IPS-18a (cell line): ENCODE data around the gene PTPRK.

Experiments used
- H3K27ac ChIP-seq: one replicate; pipeline ENCODE4 v1.5.1; 2013; ENCODE audit warnings: low read length
- H3K27me3 ChIP-seq: one replicate; pipeline ENCODE4 v1.6.1; 2013; ENCODE audit warnings: mild to moderate bottlenecking, low read length; ENCODE audit not compliant: control insufficient read depth, insufficient read depth
- H3K36me3 ChIP-seq: one replicate; pipeline ENCODE4 v1.6.1; 2013; ENCODE audit warnings: low read depth, low read length; ENCODE audit not compliant: control insufficient read depth
- H3K4me1 ChIP-seq: one replicate; pipeline ENCODE4 v1.6.1; 2013; ENCODE audit warnings: low read depth, low read length; ENCODE audit not compliant: control insufficient read depth
- H3K4me3 ChIP-seq: one replicate; pipeline ENCODE4 v1.5.1; 2013; ENCODE audit warnings: low read length
- H3K9ac ChIP-seq: one replicate; pipeline ENCODE4 v1.6.1; 2013; ENCODE audit warnings: mild to moderate bottlenecking, low read length, moderate library complexity
- H3K9me3 ChIP-seq: one replicate; pipeline ENCODE4 v1.6.1; 2013; ENCODE audit warnings: low read depth, low read length; ENCODE audit not compliant: control insufficient read depth

Gene PTPRK

GRCh38 chr6:128164254-128164653 lies 356.1 kb downstream of the PTPRK start:
- no peaks in the 10 kb centered on the region for H3K36me3 ChIP-seq
- H3K4me3 ChIP-seq: no peak overlapping the region
- no peaks in the 10 kb centered on the region for H3K27me3 ChIP-seq
- H3K27ac ChIP-seq: no peak overlapping the region
- H3K4me1 ChIP-seq: no peaks in the 10 kb centered on the region
- no peak overlapping the region for H3K9ac ChIP-seq
- no peaks in the 10 kb centered on the region for H3K9me3 ChIP-seq

GRCh38 chr6:128162423-128162822 lies 358.0 kb downstream of the PTPRK start:
- H3K4me1 ChIP-seq: no peaks in the 10 kb centered on the region
- H3K9ac ChIP-seq: no peak overlapping the region
- H3K27ac ChIP-seq: no peak overlapping the region
- no peaks in the 10 kb centered on the region for H3K27me3 ChIP-seq
- no peaks in the 10 kb centered on the region for H3K9me3 ChIP-seq
- H3K36me3 ChIP-seq: no peaks in the 10 kb centered on the region
- no peak overlapping the region for H3K4me3 ChIP-seq

GRCh38 chr6:128161839-128162238 lies 358.6 kb downstream of the PTPRK start:
- no peak overlapping the region for H3K9ac ChIP-seq
- no peak overlapping the region for H3K4me3 ChIP-seq
- H3K27ac ChIP-seq: no peak overlapping the region
- H3K36me3 ChIP-seq: no peaks in the 10 kb centered on the region
- H3K9me3 ChIP-seq: no peaks in the 10 kb centered on the region
- no peaks in the 10 kb centered on the region for H3K4me1 ChIP-seq
- H3K27me3 ChIP-seq: no peaks in the 10 kb centered on the region

GRCh38 chr6:128161263-128161662 lies 359.1 kb downstream of the PTPRK start:
- Histone ChIP-seq H3K9me3 (no peaks in the 10 kb centered on the region), H3K27ac (no peak overlapping the region), H3K4me3 (no peak overlapping the region), H3K4me1 (no peaks in the 10 kb centered on the region), H3K9ac (no peak overlapping the region), H3K36me3 (no peaks in the 10 kb centered on the region), H3K27me3 (no peaks in the 10 kb centered on the region)

GRCh38 chr6:128158496-128158895 lies 361.9 kb downstream of the PTPRK start:
- Histone ChIP-seq H3K4me3 (no peak overlapping the region), H3K9ac (no peak overlapping the region), H3K27me3 (no peaks in the 10 kb centered on the region), H3K4me1 (no peaks in the 10 kb centered on the region), H3K36me3 (no peaks in the 10 kb centered on the region), H3K9me3 (no peaks in the 10 kb centered on the region), H3K27ac (no peak overlapping the region)

GRCh38 chr6:128156321-128157111 lies 363.9 kb downstream of the PTPRK start:
- Histone ChIP-seq H3K4me1 (no peaks in the 10 kb centered on the region), H3K9ac (no peak overlapping the region), H3K36me3 (no peaks in the 10 kb centered on the region), H3K4me3 (no peak overlapping the region), H3K9me3 (no peaks in the 10 kb centered on the region), H3K27ac (no peak overlapping the region), H3K27me3 (no peaks in the 10 kb centered on the region)

- H3K4me1 ChIP-seq: no peaks in the 10 kb centered on the region
- no peaks in the 10 kb centered on the region for H3K9me3 ChIP-seq
- no peaks in the 10 kb centered on the region for H3K27me3 ChIP-seq
- no peak overlapping the region for H3K27ac ChIP-seq
- H3K36me3 ChIP-seq: no peaks in the 10 kb centered on the region
- no peak overlapping the region for H3K9ac ChIP-seq
- no peak overlapping the region for H3K4me3 ChIP-seq
These were observed 364.6 kb downstream of the PTPRK start for GRCh38 chr6:128155826-128156225.

GRCh38 chr6:128152551-128152950 lies 367.8 kb downstream of the PTPRK start:
- Histone ChIP-seq H3K4me3 (no peak overlapping the region), H3K9me3 (no peaks in the 10 kb centered on the region), H3K27ac (no peak overlapping the region), H3K36me3 (no peaks in the 10 kb centered on the region), H3K4me1 (no peaks in the 10 kb centered on the region), H3K9ac (no peak overlapping the region), H3K27me3 (no peaks in the 10 kb centered on the region)

GRCh38 chr6:128150376-128150775 lies 370.0 kb downstream of the PTPRK start:
- H3K4me1 ChIP-seq: no peaks in the 10 kb centered on the region
- H3K27me3 ChIP-seq: no peaks in the 10 kb centered on the region
- H3K27ac ChIP-seq: no peak overlapping the region
- H3K4me3 ChIP-seq: no peak overlapping the region
- H3K9me3 ChIP-seq: no peaks in the 10 kb centered on the region
- no peak overlapping the region for H3K9ac ChIP-seq
- no peaks in the 10 kb centered on the region for H3K36me3 ChIP-seq

GRCh38 chr6:128149796-128150195 lies 370.6 kb downstream of the PTPRK start:
- H3K9me3 ChIP-seq: no peaks in the 10 kb centered on the region
- no peak overlapping the region for H3K4me3 ChIP-seq
- H3K4me1 ChIP-seq: no peaks in the 10 kb centered on the region
- H3K27me3 ChIP-seq: no peaks in the 10 kb centered on the region
- H3K9ac ChIP-seq: no peak overlapping the region
- H3K36me3 ChIP-seq: no peaks in the 10 kb centered on the region
- no peak overlapping the region for H3K27ac ChIP-seq

- Histone ChIP-seq H3K36me3 (no peaks in the 10 kb centered on the region), H3K27me3 (no peaks in the 10 kb centered on the region), H3K27ac (no peak overlapping the region), H3K9ac (no peak overlapping the region), H3K9me3 (no peaks in the 10 kb centered on the region), H3K4me1 (no peaks in the 10 kb centered on the region), H3K4me3 (no peak overlapping the region)
These were observed 376.1 kb downstream of the PTPRK start for GRCh38 chr6:128144320-128144719.

GRCh38 chr6:128141932-128142331 lies 378.5 kb downstream of the PTPRK start:
- Histone ChIP-seq H3K4me1 (no peaks in the 10 kb centered on the region), H3K9me3 (no peaks in the 10 kb centered on the region), H3K4me3 (no peak overlapping the region), H3K27ac (no peak overlapping the region), H3K27me3 (no peaks in the 10 kb centered on the region), H3K36me3 (no peaks in the 10 kb centered on the region), H3K9ac (no peak overlapping the region)
